Measurements from ENCODE around the gene KRTAP4-9.
"Not testable (repeated sequence)": the region's sequence is repeated elsewhere in the genome, so short reads cannot be mapped to it uniquely, and the experiment has no call there.

The KRTAP4-9 gene

DNA sequence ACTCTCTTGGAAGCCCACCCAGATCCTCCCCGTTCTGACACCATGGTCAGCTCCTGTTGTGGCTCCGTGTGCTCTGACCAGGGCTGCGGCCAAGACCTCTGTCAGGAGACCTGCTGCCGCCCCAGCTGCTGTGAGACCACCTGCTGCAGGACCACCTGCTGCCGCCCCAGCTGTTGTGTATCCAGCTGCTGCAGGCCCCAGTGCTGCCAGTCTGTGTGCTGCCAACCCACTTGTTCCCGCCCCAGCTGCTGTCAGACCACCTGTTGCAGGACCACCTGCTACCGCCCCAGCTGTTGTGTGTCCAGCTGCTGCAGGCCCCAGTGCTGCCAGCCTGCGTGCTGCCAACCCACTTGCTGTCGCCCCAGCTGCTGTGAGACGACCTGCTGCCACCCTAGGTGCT lies at the start of gene KRTAP4-9:
Gene KRTAP4-9 (plus strand): TSS at position 43 of the 400 bp plus-strand sequence. CDS start 0 bp downstream, at position 43.
- not testable (repeated sequence) for H3K27me3 Mint-ChIP-seq; H3K27ac Mint-ChIP-seq; H3K36me3 Mint-ChIP-seq; H3K4me3 Mint-ChIP-seq; H3K9me3 Mint-ChIP-seq (ENCODE audit: low read depth)
- H3K4me1 Mint-ChIP-seq (ENCODE audit: low read depth): peaks cover 15% of the 10 kb centered on the region

DNA sequence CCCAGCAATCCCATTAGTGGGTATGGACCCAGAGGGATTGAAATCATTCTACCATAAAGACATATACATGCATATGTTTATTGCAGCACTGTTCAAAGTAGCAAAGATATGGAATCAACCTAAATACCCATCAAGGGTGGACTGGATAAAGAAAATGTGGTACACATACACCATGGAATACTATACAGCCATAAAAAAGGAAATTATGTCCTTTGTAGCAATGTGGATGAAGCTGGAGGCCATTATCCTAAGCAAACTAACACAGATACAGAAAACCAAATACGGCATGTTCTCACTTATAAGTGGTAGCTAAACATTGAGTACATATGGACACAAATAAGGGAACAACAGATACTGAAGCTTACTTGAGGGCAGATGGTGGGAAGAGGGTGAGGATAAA lies 47.6 kb upstream of the KRTAP4-9 start:
- H3K4me1 Mint-ChIP-seq (ENCODE audit: low read depth): peaks cover 3% of the 10 kb centered on the region
- no peaks in the 10 kb centered on the region for H3K36me3 Mint-ChIP-seq
- peaks cover 30% of the 10 kb centered on the region for H3K27me3 Mint-ChIP-seq
- no peak overlapping the region for H3K4me3 Mint-ChIP-seq
- H3K9me3 Mint-ChIP-seq (ENCODE audit: low read depth): no peaks in the 10 kb centered on the region
- no peak overlapping the region for H3K27ac Mint-ChIP-seq

GRCh38 chr17:41058741-41059140 lies 46.4 kb upstream of the KRTAP4-9 start:
- H3K36me3 Mint-ChIP-seq: no peaks in the 10 kb centered on the region
- H3K27me3 Mint-ChIP-seq: peaks cover 30% of the 10 kb centered on the region
- peaks cover 3% of the 10 kb centered on the region for H3K4me1 Mint-ChIP-seq (ENCODE audit: low read depth)
- H3K27ac Mint-ChIP-seq: no peak overlapping the region
- H3K4me3 Mint-ChIP-seq: no peak overlapping the region
- H3K9me3 Mint-ChIP-seq (ENCODE audit: low read depth): no peaks in the 10 kb centered on the region

- H3K36me3 Mint-ChIP-seq; H3K9me3 Mint-ChIP-seq (ENCODE audit: low read depth); H3K4me1 Mint-ChIP-seq (ENCODE audit: low read depth); H3K4me3 Mint-ChIP-seq; H3K27ac Mint-ChIP-seq: not testable (repeated sequence)
- H3K27me3 Mint-ChIP-seq: peaks cover 30% of the 10 kb centered on the region
These were observed 45.7 kb upstream of the KRTAP4-9 start for GRCh38 chr17:41059276-41060051.

DNA sequence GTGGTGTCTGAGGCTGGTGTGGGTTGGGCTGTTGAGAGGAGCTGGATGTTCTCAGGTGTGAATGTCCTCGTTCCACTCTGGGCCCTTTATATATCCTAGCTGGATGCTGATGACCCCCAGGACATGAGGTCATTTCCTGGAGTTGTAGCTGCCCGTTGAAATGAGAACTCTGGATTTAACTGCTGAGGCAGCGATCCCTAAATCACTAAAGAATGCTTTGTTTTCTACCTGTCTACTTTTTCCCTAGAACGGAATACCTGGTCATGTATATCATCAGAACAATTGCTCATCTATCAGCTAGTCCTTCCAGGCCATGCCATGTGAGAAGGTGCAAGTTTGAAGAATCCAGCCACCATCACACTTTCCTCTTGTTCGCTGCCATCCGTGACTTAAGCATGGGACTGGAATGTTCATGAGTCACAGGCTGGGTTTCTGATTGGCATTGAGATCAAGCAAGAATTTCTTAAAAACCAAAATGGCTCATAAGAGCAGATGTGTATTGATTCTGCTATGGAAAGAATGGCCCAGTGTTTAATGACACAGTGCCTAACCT lies 45.1 kb upstream of the KRTAP4-9 start, which contains the start of gene KRTAP2-3:
Gene KRTAP2-3 (minus strand): TSS at position 63 of the 553 bp plus-strand sequence. CDS start 64 bp downstream, outside the sequence.
- no peaks in the 10 kb centered on the region for H3K36me3 Mint-ChIP-seq
- peaks cover 30% of the 10 kb centered on the region for H3K27me3 Mint-ChIP-seq
- no peak within 1 kb of the TSS for H3K4me3 Mint-ChIP-seq
- H3K9me3 Mint-ChIP-seq (ENCODE audit: low read depth): no peaks in the 10 kb centered on the region
- H3K27ac Mint-ChIP-seq: no peak within 1 kb of the TSS
- peaks cover 3% of the 10 kb centered on the region for H3K4me1 Mint-ChIP-seq (ENCODE audit: low read depth)

DNA sequence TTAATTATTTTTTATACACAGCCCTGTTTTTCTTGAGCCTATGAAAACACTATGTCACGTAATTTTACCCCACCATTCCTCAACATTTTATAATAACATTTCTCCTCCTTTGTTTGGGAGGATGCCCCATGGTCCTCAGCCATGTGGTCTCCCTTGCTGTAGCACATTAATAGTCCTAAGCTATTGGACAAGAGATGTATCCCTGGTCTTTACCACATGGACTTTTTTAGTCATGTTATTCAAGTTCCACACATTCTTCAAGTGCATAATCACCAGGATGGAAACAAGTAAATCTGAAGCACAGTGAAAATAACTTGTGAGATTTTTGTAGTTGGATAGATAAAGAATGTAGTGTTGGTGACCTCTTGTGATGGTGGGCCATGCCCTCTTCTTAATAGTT lies 43.2 kb upstream of the KRTAP4-9 start:
- Mint-ChIP-seq H3K27me3 (peaks cover 26% of the 10 kb centered on the region), H3K4me1 (ENCODE audit: low read depth) (peaks cover 3% of the 10 kb centered on the region), H3K4me3 (no peak overlapping the region), H3K27ac (no peak overlapping the region), H3K36me3 (no peaks in the 10 kb centered on the region), H3K9me3 (ENCODE audit: low read depth) (no peaks in the 10 kb centered on the region)

- Mint-ChIP-seq H3K36me3 (no peaks in the 10 kb centered on the region), H3K27ac (no peak overlapping the region), H3K4me3 (no peak overlapping the region), H3K4me1 (ENCODE audit: low read depth) (peaks cover 3% of the 10 kb centered on the region), H3K9me3 (ENCODE audit: low read depth) (no peaks in the 10 kb centered on the region), H3K27me3 (peaks cover 19% of the 10 kb centered on the region)
These were observed 41.7 kb upstream of the KRTAP4-9 start for GRCh38 chr17:41063449-41063848.

DNA sequence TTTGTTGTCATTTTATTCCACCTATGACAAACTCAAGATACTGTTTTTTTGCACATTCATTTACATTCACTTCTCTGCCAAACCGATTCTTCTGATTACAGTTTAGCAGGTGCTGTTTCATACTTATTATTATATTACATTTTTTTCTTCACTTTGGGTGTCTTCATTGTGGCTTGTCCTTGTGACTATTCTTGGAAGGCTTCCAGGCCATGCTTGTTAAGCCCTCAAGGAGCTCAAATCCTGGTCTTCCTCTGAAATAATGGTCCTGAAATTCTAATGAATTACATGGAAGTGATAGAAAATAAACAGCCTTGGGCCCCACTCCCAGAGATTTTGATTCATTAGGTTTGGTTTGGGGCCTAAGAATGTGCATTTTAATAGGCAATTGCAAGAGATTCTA lies 40.9 kb upstream of the KRTAP4-9 start:
- no peak overlapping the region for H3K4me3 Mint-ChIP-seq
- H3K36me3 Mint-ChIP-seq: no peaks in the 10 kb centered on the region
- no peak overlapping the region for H3K27ac Mint-ChIP-seq
- H3K27me3 Mint-ChIP-seq: peaks cover 18% of the 10 kb centered on the region
- no peaks in the 10 kb centered on the region for H3K9me3 Mint-ChIP-seq (ENCODE audit: low read depth)
- peaks cover 3% of the 10 kb centered on the region for H3K4me1 Mint-ChIP-seq (ENCODE audit: low read depth)

GRCh38 chr17:41065016-41065689 lies 40.0 kb upstream of the KRTAP4-9 start:
- H3K4me3 Mint-ChIP-seq; H3K27ac Mint-ChIP-seq; H3K9me3 Mint-ChIP-seq (ENCODE audit: low read depth); H3K36me3 Mint-ChIP-seq; H3K4me1 Mint-ChIP-seq (ENCODE audit: low read depth): not testable (repeated sequence)
- H3K27me3 Mint-ChIP-seq: peaks cover 14% of the 10 kb centered on the region

DNA sequence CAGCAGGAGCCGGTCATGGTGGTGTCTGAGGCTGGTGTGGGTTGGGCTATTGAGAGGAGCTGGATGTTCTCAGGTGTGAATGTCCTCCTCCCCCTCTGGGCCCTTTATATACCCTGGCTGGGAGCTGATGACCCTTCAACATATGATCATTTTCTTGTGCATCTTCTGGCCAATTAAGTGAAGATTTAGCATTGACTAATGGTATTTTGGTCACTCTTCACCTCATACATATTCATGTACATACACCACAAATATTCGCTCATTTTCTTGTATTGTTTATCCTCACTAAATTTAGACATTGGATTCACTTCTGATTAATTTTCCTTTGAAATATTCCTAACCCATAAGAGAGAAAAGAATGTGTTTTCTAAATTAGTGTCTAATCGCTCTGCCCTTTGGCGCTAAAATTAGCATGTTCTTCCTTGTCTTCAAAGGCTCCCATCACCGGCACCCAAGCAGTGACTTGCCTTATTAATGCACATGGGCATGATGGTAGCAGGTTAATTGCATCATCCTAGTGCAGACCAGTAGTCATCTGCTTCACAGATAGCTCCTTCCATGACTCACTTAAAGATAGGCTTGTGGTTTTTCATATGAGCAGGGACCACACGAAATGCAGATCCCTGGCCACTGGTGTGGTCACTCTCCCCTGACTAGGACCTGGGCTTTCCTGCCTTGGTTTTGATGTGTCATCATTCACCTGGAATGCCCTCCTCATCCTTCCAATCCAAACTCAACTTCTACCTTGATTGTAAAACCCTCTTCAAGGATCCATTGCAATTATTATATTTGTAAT lies 39.2 kb upstream of the KRTAP4-9 start, which contains the start of gene KRTAP2-4:
Gene KRTAP2-4 (minus strand): TSS at position 51 of the 796 bp plus-strand sequence. CDS start 34 bp downstream, at position 17.
- Mint-ChIP-seq H3K27ac (no peak within 1 kb of the TSS), H3K36me3 (no peaks in the 10 kb centered on the region), H3K4me1 (ENCODE audit: low read depth) (peaks cover 2% of the 10 kb centered on the region), H3K4me3 (no peak within 1 kb of the TSS), H3K9me3 (ENCODE audit: low read depth) (no peaks in the 10 kb centered on the region), H3K27me3 (peaks cover 9% of the 10 kb centered on the region)

GRCh38 chr17:41067281-41067680 lies 37.9 kb upstream of the KRTAP4-9 start:
- H3K9me3 Mint-ChIP-seq (ENCODE audit: low read depth): no peaks in the 10 kb centered on the region
- no peak overlapping the region for H3K27ac Mint-ChIP-seq
- no peaks in the 10 kb centered on the region for H3K36me3 Mint-ChIP-seq
- H3K4me1 Mint-ChIP-seq (ENCODE audit: low read depth): peaks cover 2% of the 10 kb centered on the region
- no peaks in the 10 kb centered on the region for H3K27me3 Mint-ChIP-seq
- H3K4me3 Mint-ChIP-seq: no peak overlapping the region

GRCh38 chr17:41069031-41069430 lies 36.2 kb upstream of the KRTAP4-9 start:
- Mint-ChIP-seq H3K36me3 (no peaks in the 10 kb centered on the region), H3K27ac (no peak overlapping the region), H3K9me3 (ENCODE audit: low read depth) (no peaks in the 10 kb centered on the region), H3K27me3 (no peaks in the 10 kb centered on the region), H3K4me1 (ENCODE audit: low read depth) (peaks cover 2% of the 10 kb centered on the region), H3K4me3 (no peak overlapping the region)

- Mint-ChIP-seq H3K27ac (no peak overlapping the region), H3K9me3 (ENCODE audit: low read depth) (no peaks in the 10 kb centered on the region), H3K36me3 (no peaks in the 10 kb centered on the region), H3K4me3 (no peak overlapping the region), H3K4me1 (ENCODE audit: low read depth) (peaks cover 2% of the 10 kb centered on the region), H3K27me3 (peaks cover 8% of the 10 kb centered on the region)
These were observed 33.4 kb upstream of the KRTAP4-9 start for GRCh38 chr17:41071606-41072360.

- no peaks in the 10 kb centered on the region for H3K9me3 Mint-ChIP-seq (ENCODE audit: low read depth)
- no peaks in the 10 kb centered on the region for H3K36me3 Mint-ChIP-seq
- no peaks in the 10 kb centered on the region for H3K4me1 Mint-ChIP-seq (ENCODE audit: low read depth)
- H3K4me3 Mint-ChIP-seq: no peak overlapping the region
- no peak overlapping the region for H3K27ac Mint-ChIP-seq
- H3K27me3 Mint-ChIP-seq: peaks cover 12% of the 10 kb centered on the region
These were observed 31.5 kb upstream of the KRTAP4-9 start for GRCh38 chr17:41073676-41074075.

Measured in activated naive CD8-positive, alpha-beta T cell (primary cell).